Head of caudate nucleus (tissue), 42 donors: ENCODE results near the gene UBXN11.

ENCODE experiments used
- DNase-seq, 42 donors: peaks; one replicate each; pipeline versions ENCODE4 v3.0.0 to v3.0.0-alpha.2; 2020 to 2021; ENCODE audit warnings: mixed read lengths in 7 of 42
- intact Hi-C: fragments of 100-400 bp; cut with DNase I; formaldehyde crosslinking; loops from one replicate; pipeline ENCODE4 v1.15.0; 2022

The UBXN11 gene

GRCh38 chr1:26279456-26280332 is 26.7 kb downstream of the UBXN11 start, which contains the start of gene SH3BGRL3:
Gene SH3BGRL3, plus strand, starts transcription at chr1:26280086. Its CDS starts 70 bp downstream, at chr1:26280156.
- peak; percentile 71 to 96 (median 91) for DNase-seq
- intact Hi-C loops, result loop anchor here (5.0 kb wide), 2 partner anchors 43 to 47 kb away; partner anchors contain the start of gene CEP85

GRCh38 chr1:26278724-26279455 is 27.5 kb downstream of the UBXN11 start:
- intact Hi-C loops, result loop anchor here (5.0 kb wide), 2 partner anchors 43 to 47 kb away; partner anchors contain the start of gene CEP85
- DNase-seq, result peak in 9 of 42 donors; percentile 11 to 61 (median 29)

GRCh38 chr1:26278303-26278702 is 28.1 kb downstream of the UBXN11 start:
- intact Hi-C loops, result loop anchor here (5.0 kb wide), 2 partner anchors 44 to 46 kb away; partner anchors contain the start of gene CEP85
- peak in 8 of 42 donors; percentile 19 to 56 (median 30) for DNase-seq

GRCh38 chr1:26277719-26278118 is 28.7 kb downstream of the UBXN11 start:
- no peak for DNase-seq
- intact Hi-C loops, result loop anchor here (5.0 kb wide), 2 partner anchors 45 kb away; partner anchors contain the start of gene CEP85

GRCh38 chr1:26277261-26277661 is 29.2 kb downstream of the UBXN11 start:
- DNase-seq, result no peak
- intact Hi-C loops, result loop anchor here (5.0 kb wide), 2 partner anchors 45 kb away; partner anchors contain the start of gene CEP85

GRCh38 chr1:26276432-26276838 is 30.0 kb downstream of the UBXN11 start:
- intact Hi-C loops, result loop anchor here (5.0 kb wide), 2 partner anchors 44 to 46 kb away; partner anchors contain the start of gene CEP85

GRCh38 chr1:26275580-26276431 is 30.6 kb downstream of the UBXN11 start:
- intact Hi-C loops, result loop anchor here (5.0 kb wide), 2 partner anchors 44 to 46 kb away; partner anchors contain the start of gene CEP85
- peak; percentile 56 to 92 (median 82) for DNase-seq

More at GRCh38 chr1:26276432-26276838, 30.0 kb downstream of the UBXN11 start:
- peak in 7 of 42 donors; percentile 41 to 79 (median 47) for DNase-seq

- DNase-seq, result peak in 3 of 42 donors; percentile 19 to 47 (median 29)
Observed at GRCh38 chr1:26274801-26275425, 31.5 kb downstream of the UBXN11 start.

GRCh38 chr1:26269198-26269550 is 37.3 kb downstream of the UBXN11 start:
- no peak for DNase-seq
- intact Hi-C loops, result no loop called here

More at GRCh38 chr1:26274801-26275425, 31.5 kb downstream of the UBXN11 start:
- intact Hi-C loops, result loop anchor here (5.0 kb wide), 2 partner anchors 43 to 47 kb away; partner anchors contain the start of gene CEP85

GRCh38 chr1:26268290-26269197 is 37.9 kb downstream of the UBXN11 start:
- no peak for DNase-seq
- intact Hi-C loops, result no loop called here

GRCh38 chr1:26265405-26265804 is 41.0 kb downstream of the UBXN11 start:
- intact Hi-C loops, result no loop called here
- DNase-seq, result no peak

GRCh38 chr1:26263212-26263611 is 43.2 kb downstream of the UBXN11 start:
- intact Hi-C loops, result no loop called here
- DNase-seq, result no peak

GRCh38 chr1:26259578-26259977 is 46.9 kb downstream of the UBXN11 start:
- intact Hi-C loops, result no loop called here
- peak in 2 of 42 donors; percentile 7 to 42 for DNase-seq

GRCh38 chr1:26259005-26259404 is 47.4 kb downstream of the UBXN11 start:
- intact Hi-C loops, result no loop called here
- no peak for DNase-seq

GRCh38 chr1:26257222-26257621 is 49.2 kb downstream of the UBXN11 start:
- intact Hi-C loops, result no loop called here
- no peak for DNase-seq

- intact Hi-C loops, result no loop called here
- no peak for DNase-seq
Observed at GRCh38 chr1:26254404-26254803, 52.0 kb downstream of the UBXN11 start.

GRCh38 chr1:26252718-26253117 is 53.7 kb downstream of the UBXN11 start:
- intact Hi-C loops, result no loop called here

More at GRCh38 chr1:26252718-26253117, 53.7 kb downstream of the UBXN11 start:
- no peak for DNase-seq
